ENCODE results near the gene OGFOD2. TPM values are rescaled to one million over a fixed set of nuclear protein-coding genes. Genes with fewer than 3 reads are reported as not detected.

OGFOD2 gene
- total RNA-seq, 2 experiments from 2014 or later, result 13.1 to 25.0 TPM

DNA sequence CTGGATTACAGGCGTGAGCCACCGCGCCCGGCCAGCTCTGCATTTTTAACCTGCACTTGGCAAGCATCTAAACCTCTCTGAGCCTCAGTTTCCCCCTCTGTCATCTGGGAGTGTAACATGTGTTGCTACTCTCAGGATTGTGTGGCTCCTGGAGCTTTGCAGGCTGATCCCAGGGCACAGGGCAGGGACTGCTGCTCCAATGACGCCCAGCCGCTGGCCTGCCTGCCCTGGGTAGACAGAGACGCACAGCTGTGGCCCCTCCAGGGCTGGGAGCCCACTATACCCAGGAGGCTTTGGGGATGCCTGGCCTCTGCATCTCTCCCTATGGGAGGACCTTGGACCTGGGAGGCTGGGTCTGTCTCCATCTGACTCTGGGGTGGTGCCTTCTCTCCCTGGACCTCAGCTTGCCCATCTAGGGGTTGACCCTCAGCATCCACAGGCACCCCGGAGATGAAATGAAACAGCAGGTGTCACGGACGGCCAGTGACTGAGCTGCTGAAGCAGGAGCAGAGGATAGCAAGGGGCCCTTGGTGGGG, 19.2 kb downstream of the OGFOD2 start:
- TF ChIP-seq EZH2phosphoT487 (IDR thresholded peaks at IDR 0.05; ENCODE audit: borderline replicate concordance, low read depth, low read length), result no peak
- TF ChIP-seq, protein P1, sequence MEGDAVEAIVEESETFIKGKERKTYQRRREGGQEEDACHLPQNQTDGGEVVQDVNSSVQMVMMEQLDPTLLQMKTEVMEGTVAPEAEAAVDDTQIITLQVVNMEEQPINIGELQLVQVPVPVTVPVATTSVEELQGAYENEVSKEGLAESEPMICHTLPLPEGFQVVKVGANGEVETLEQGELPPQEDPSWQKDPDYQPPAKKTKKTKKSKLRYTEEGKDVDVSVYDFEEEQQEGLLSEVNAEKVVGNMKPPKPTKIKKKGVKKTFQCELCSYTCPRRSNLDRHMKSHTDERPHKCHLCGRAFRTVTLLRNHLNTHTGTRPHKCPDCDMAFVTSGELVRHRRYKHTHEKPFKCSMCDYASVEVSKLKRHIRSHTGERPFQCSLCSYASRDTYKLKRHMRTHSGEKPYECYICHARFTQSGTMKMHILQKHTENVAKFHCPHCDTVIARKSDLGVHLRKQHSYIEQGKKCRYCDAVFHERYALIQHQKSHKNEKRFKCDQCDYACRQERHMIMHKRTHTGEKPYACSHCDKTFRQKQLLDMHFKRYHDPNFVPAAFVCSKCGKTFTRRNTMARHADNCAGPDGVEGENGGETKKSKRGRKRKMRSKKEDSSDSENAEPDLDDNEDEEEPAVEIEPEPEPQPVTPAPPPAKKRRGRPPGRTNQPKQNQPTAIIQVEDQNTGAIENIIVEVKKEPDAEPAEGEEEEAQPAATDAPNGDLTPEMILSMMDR (conservative IDR thresholded peaks at IDR 0.05; ENCODE audit: low read length), result no peak
- Histone ChIP-seq H3K9me3 (ENCODE audit: low read length) (no peaks in the 10 kb centered on the region), H4K20me1 (ENCODE audit: insufficient read depth, low read length) (no peaks in the 10 kb centered on the region), H3K9me2 (ENCODE audit: insufficient read depth, low read length) (no peaks in the 10 kb centered on the region), H3K4me3 (ENCODE audit: low read depth, low read length, poor library complexity, severe bottlenecking) (no peak overlapping the region), H3K4me2 (ENCODE audit: low read length) (no peak overlapping the region), H3K4me1 (ENCODE audit: insufficient read depth, low read length, poor library complexity, severe bottlenecking) (no peaks in the 10 kb centered on the region), H3K79me2 (ENCODE audit: insufficient read depth, low read depth, low read length) (no peaks in the 10 kb centered on the region), H3K36me3 (ENCODE audit: insufficient read depth, low read length) (no peaks in the 10 kb centered on the region), H3K27ac (ENCODE audit: low read depth, low read length, poor library complexity, severe bottlenecking) (no peak overlapping the region), H2AFZ (ENCODE audit: low read length) (no peak overlapping the region)
- no peak for DNase-seq (ENCODE audit: low spot score)
- POLR2A ChIA-PET, result no interaction called here
- intact Hi-C loops (cut with micrococcal nuclease; ENCODE audit: unreplicated experiment), result no loop called here
- BruUV-seq (replicated peaks), result no TSS peak
- CTCF ChIA-PET (ENCODE audit: unreplicated experiment), result no interaction called here

GRCh38 chr12:122994781-122995502, 19.9 kb downstream of the OGFOD2 start:
- H4K20me1 ChIP-seq (ENCODE audit: insufficient read depth, low read length), result no peaks in the 10 kb centered on the region
- POLR2A ChIA-PET, result interaction anchor here (0.8 kb wide), 1 partner anchor 151 kb away, joined by 3 read pairs; no protein-coding TSS in a partner anchor
- BruUV-seq (replicated peaks), result no TSS peak
- H3K27ac ChIP-seq (ENCODE audit: low read depth, low read length, poor library complexity, severe bottlenecking), result no peak overlapping the region
- H3K9me3 ChIP-seq (ENCODE audit: low read length), result no peaks in the 10 kb centered on the region
- H3K4me1 ChIP-seq (ENCODE audit: insufficient read depth, low read length, poor library complexity, severe bottlenecking), result no peaks in the 10 kb centered on the region
- H3K4me2 ChIP-seq (ENCODE audit: low read length), result no peak overlapping the region
- TF ChIP-seq, protein P1 (conservative IDR thresholded peaks at IDR 0.05; ENCODE audit: low read length), result no peak
- TF ChIP-seq EZH2phosphoT487 (IDR thresholded peaks at IDR 0.05; ENCODE audit: borderline replicate concordance, low read depth, low read length), result no peak
- H2AFZ ChIP-seq (ENCODE audit: low read length), result no peak overlapping the region
- DNase-seq (ENCODE audit: low spot score), result no peak
- no peaks in the 10 kb centered on the region for H3K9me2 ChIP-seq (ENCODE audit: insufficient read depth, low read length)
- CTCF ChIA-PET (ENCODE audit: unreplicated experiment), result no interaction called here
- no peaks in the 10 kb centered on the region for H3K36me3 ChIP-seq (ENCODE audit: insufficient read depth, low read length)
- H3K4me3 ChIP-seq (ENCODE audit: low read depth, low read length, poor library complexity, severe bottlenecking), result no peak overlapping the region
- no peaks in the 10 kb centered on the region for H3K79me2 ChIP-seq (ENCODE audit: insufficient read depth, low read depth, low read length)
- intact Hi-C loops (cut with micrococcal nuclease; ENCODE audit: unreplicated experiment), result no loop called here
